Progenitor cell of endocrine pancreas (in vitro differentiated cells): ENCODE measurements around the gene SPTBN2. TPM values are rescaled to one million over a fixed set of nuclear protein-coding genes. Genes with fewer than 3 reads are reported as not detected.
A peak's percentile ranks its signal among the peaks of the same experiment; 100 is the strongest.

ENCODE experiments used
- DNase-seq: peaks from one replicate; pipeline ENCODE4 v3.0.0; 2021; ENCODE audit warnings: low spot score; ENCODE audit not compliant: unreplicated experiment
- H3K27ac Mint-ChIP-seq: 2 replicates; pipeline ENCODE4 v1.8.0; 2021; ENCODE audit warnings: mild to moderate bottlenecking, moderate library complexity, mixed read lengths
- H3K27me3 Mint-ChIP-seq: 2 replicates; pipeline ENCODE4 v1.8.0; 2021; ENCODE audit warnings: mixed read lengths
- H3K36me3 Mint-ChIP-seq: 2 replicates; pipeline ENCODE4 v1.8.0; 2022; ENCODE audit warnings: mixed read lengths; ENCODE audit not compliant: insufficient read depth
- H3K4me1 Mint-ChIP-seq: 2 replicates; pipeline ENCODE4 v1.8.0; 2021; ENCODE audit warnings: low read depth, mixed read lengths
- H3K4me3 Mint-ChIP-seq: 2 replicates; pipeline ENCODE4 v1.8.0; 2021; ENCODE audit warnings: low read depth, mild to moderate bottlenecking, moderate library complexity, mixed read lengths
- H3K9me3 Mint-ChIP-seq: 2 replicates; pipeline ENCODE4 v1.8.0; 2021; ENCODE audit warnings: low read depth, mixed read lengths
- CTCF ChIP-seq: fragments of 200-600 bp; sonication (generic); IDR thresholded peaks from one replicate; pipeline ENCODE4 v1.5.0; 2021; ENCODE audit warnings: antibody characterized with exemption, mild to moderate bottlenecking; ENCODE audit not compliant: unreplicated experiment
- total RNA-seq: library from RNA; stranded (reverse); gene quantifications from 2 replicates; pipeline ENCODE4 v1.2.1, GENCODE V29; 2021

SPTBN2 gene
- total RNA-seq, 1 donor from 2014 or later: 54.0 TPM

- TF ChIP-seq CTCF: no peak
- no peak overlapping the region for H3K4me3 Mint-ChIP-seq
- no peaks in the 10 kb centered on the region for H3K27me3 Mint-ChIP-seq
- no peaks in the 10 kb centered on the region for H3K9me3 Mint-ChIP-seq
- no peak overlapping the region for H3K27ac Mint-ChIP-seq
- peaks cover 14% of the 10 kb centered on the region for H3K4me1 Mint-ChIP-seq
- H3K36me3 Mint-ChIP-seq: peaks cover 5% of the 10 kb centered on the region
- no peak for DNase-seq
These were observed 9.7 kb downstream of the SPTBN2 start for GRCh38 chr11:66719111-66719872.

- H3K27ac Mint-ChIP-seq: no peak overlapping the region
- H3K4me1 Mint-ChIP-seq: peaks cover 14% of the 10 kb centered on the region
- no peak overlapping the region for H3K4me3 Mint-ChIP-seq
- H3K9me3 Mint-ChIP-seq: no peaks in the 10 kb centered on the region
- TF ChIP-seq CTCF: no peak
- no peaks in the 10 kb centered on the region for H3K27me3 Mint-ChIP-seq
- H3K36me3 Mint-ChIP-seq: peaks cover 11% of the 10 kb centered on the region
- DNase-seq: no peak
These were observed 10.6 kb downstream of the SPTBN2 start for GRCh38 chr11:66718320-66718971.

- no peak for TF ChIP-seq CTCF
- Mint-ChIP-seq H3K4me3 (no peak overlapping the region), H3K27me3 (no peaks in the 10 kb centered on the region), H3K36me3 (peaks cover 13% of the 10 kb centered on the region), H3K27ac (peak overlapping the region; percentile 25), H3K4me1 (peaks cover 11% of the 10 kb centered on the region), H3K9me3 (no peaks in the 10 kb centered on the region)
- no peak for DNase-seq
These were observed 11.1 kb downstream of the SPTBN2 start for GRCh38 chr11:66717925-66718319.

GRCh38 chr11:66716996-66717395, 12.0 kb downstream of the SPTBN2 start:
- peaks cover 9% of the 10 kb centered on the region for H3K4me1 Mint-ChIP-seq
- no peak for TF ChIP-seq CTCF
- H3K36me3 Mint-ChIP-seq: peaks cover 13% of the 10 kb centered on the region
- peak overlapping the region; percentile 25 for H3K27ac Mint-ChIP-seq
- no peaks in the 10 kb centered on the region for H3K9me3 Mint-ChIP-seq
- DNase-seq: no peak
- no peaks in the 10 kb centered on the region for H3K27me3 Mint-ChIP-seq
- H3K4me3 Mint-ChIP-seq: no peak overlapping the region

GRCh38 chr11:66715346-66716085, 13.5 kb downstream of the SPTBN2 start:
- H3K27me3 Mint-ChIP-seq: no peaks in the 10 kb centered on the region
- H3K27ac Mint-ChIP-seq: no peak overlapping the region
- no peaks in the 10 kb centered on the region for H3K9me3 Mint-ChIP-seq
- peaks cover 16% of the 10 kb centered on the region for H3K36me3 Mint-ChIP-seq
- TF ChIP-seq CTCF: no peak
- peaks cover 8% of the 10 kb centered on the region for H3K4me1 Mint-ChIP-seq
- DNase-seq: no peak
- H3K4me3 Mint-ChIP-seq: no peak overlapping the region
